ENCODE results near the gene PNLIPRP3. TPM values are rescaled to one million over a fixed set of nuclear protein-coding genes. Genes with fewer than 3 reads are reported as not detected.

PNLIPRP3 gene
- total RNA-seq, 1 donor from 2014 or later, result not detected

DNA sequence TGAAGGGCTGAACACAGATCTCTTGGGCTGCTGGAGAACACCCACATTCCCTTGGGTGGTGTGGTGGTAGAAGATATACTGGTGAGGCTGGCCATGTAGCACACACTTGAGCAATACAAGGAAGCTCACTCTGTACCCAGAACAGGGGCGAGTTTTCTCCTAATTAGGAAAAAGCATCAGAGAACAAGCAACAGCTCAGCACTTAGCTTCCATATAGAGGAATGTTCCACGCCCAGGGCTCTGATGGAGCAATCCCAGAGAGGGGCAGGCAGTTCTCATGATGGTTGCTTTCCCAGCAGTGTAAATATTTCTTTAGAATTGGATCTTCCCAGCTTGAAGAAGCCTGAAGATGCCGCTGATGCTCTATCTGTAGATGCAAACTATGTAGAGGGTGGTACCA is 97.1 kb downstream of the PNLIPRP3 start:
- Mint-ChIP-seq H3K27ac (ENCODE audit: unreplicated experiment) (no peak overlapping the region), H3K4me3 (ENCODE audit: unreplicated experiment) (no peak overlapping the region), H3K27me3 (ENCODE audit: low read depth) (peaks cover 9% of the 10 kb centered on the region), H3K36me3 (ENCODE audit: low read depth) (no peaks in the 10 kb centered on the region), H3K4me1 (ENCODE audit: low read depth) (peaks cover 3% of the 10 kb centered on the region), H3K9me3 (ENCODE audit: low read depth) (no peaks in the 10 kb centered on the region)
- DNase-seq (ENCODE audit: low spot score), result no peak
- TF ChIP-seq, protein P1, sequence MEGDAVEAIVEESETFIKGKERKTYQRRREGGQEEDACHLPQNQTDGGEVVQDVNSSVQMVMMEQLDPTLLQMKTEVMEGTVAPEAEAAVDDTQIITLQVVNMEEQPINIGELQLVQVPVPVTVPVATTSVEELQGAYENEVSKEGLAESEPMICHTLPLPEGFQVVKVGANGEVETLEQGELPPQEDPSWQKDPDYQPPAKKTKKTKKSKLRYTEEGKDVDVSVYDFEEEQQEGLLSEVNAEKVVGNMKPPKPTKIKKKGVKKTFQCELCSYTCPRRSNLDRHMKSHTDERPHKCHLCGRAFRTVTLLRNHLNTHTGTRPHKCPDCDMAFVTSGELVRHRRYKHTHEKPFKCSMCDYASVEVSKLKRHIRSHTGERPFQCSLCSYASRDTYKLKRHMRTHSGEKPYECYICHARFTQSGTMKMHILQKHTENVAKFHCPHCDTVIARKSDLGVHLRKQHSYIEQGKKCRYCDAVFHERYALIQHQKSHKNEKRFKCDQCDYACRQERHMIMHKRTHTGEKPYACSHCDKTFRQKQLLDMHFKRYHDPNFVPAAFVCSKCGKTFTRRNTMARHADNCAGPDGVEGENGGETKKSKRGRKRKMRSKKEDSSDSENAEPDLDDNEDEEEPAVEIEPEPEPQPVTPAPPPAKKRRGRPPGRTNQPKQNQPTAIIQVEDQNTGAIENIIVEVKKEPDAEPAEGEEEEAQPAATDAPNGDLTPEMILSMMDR (IDR thresholded peaks at IDR 0.05), result no peak

DNA sequence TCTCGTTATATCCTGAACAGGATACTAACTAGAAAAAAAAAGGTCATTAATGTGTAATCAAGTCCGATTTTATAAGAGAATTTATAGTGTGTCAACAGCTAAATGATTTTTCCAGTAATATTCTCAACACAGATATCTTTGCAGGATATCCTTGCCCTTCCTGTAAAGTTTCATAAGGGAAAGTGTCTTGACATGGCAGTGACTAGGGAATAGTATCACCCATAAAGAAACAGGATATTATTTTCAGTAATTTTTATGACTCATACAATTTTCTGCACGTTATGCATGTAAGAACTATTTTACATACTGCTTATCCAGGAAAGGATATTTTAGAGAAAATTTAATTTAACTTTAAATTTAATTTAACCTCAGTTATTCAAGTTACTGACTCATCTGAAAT is 98.6 kb downstream of the PNLIPRP3 start:
- H3K4me3 Mint-ChIP-seq (ENCODE audit: unreplicated experiment), result no peak overlapping the region
- H3K27me3 Mint-ChIP-seq (ENCODE audit: low read depth), result peaks cover 9% of the 10 kb centered on the region
- TF ChIP-seq, protein P1 (IDR thresholded peaks at IDR 0.05), result no peak
- DNase-seq (ENCODE audit: low spot score), result no peak
- H3K4me1 Mint-ChIP-seq (ENCODE audit: low read depth), result peaks cover 3% of the 10 kb centered on the region
- H3K27ac Mint-ChIP-seq (ENCODE audit: unreplicated experiment), result no peak overlapping the region
- peaks cover 7% of the 10 kb centered on the region for H3K9me3 Mint-ChIP-seq (ENCODE audit: low read depth)
- peaks cover 2% of the 10 kb centered on the region for H3K36me3 Mint-ChIP-seq (ENCODE audit: low read depth)

Other genes with a start within 250 kb of the PNLIPRP3 start
- 35.7 to 79.7 TPM (median 73.3 TPM) in 3 replicates for gene GFRA1, start 154.6 kb upstream of the PNLIPRP3 start, total RNA-seq
- gene CCDC172, start 103.4 kb upstream of the PNLIPRP3 start, total RNA-seq, result not detected in 3 replicates
- not detected in 3 replicates for gene PNLIP, start 118.1 kb downstream of the PNLIPRP3 start, total RNA-seq
- gene PNLIPRP1, start 163.1 kb downstream of the PNLIPRP3 start, total RNA-seq, result not detected in 3 replicates
- gene PNLIPRP2, start 193.1 kb downstream of the PNLIPRP3 start, total RNA-seq, result not detected in 3 replicates

All from chondrocyte (in vitro differentiated cells).